GM12864 (cell line): ENCODE measurements around the gene ZNF256.

ENCODE experiments used
- DNase-seq: peaks from one replicate; pipeline ENCODE4 v3.0.0-alpha.2; 2011; ENCODE audit warnings: low read depth
- H3K4me3 ChIP-seq: 2 replicates; pipeline ENCODE4 v1.5.1; 2011; ENCODE audit warnings: mild to moderate bottlenecking, low read depth, low read length, control low read depth
- CTCF ChIP-seq: IDR thresholded peaks from 2 replicates; pipeline ENCODE4 v1.5.1; 2011; ENCODE audit warnings: low read depth, mild to moderate bottlenecking, moderate library complexity, low read length, control low read depth, inconsistent platforms; ENCODE audit errors: missing control alignments

Gene ZNF256

DNA sequence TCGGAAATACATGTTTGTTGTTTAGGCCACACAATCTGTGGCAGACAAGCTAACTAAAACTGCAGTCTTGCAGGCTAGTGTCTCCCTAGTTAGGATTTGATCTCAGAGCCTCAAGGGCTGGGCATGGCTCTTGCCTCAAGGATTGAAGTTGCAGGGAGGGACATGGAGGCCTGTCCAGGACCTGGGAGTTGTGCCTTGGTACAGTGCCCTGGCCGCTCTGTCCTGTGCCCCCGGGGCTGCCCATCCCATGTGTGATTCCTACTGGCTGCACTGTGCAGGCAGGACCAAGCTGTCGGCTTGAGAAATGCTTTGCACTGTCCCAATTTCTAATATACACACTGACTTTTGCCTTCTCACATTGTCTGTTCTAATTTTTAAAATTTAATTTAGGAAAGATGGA lies 7.5 kb upstream of the ZNF256 start:
- H3K4me3 ChIP-seq = no peak overlapping the region
- no peak for TF ChIP-seq CTCF
- no peak for DNase-seq

GRCh38 chr19:57949702-57950101 lies 2.2 kb upstream of the ZNF256 start:
- TF ChIP-seq CTCF = no peak
- no peak for DNase-seq
- H3K4me3 ChIP-seq = no peak overlapping the region

DNA sequence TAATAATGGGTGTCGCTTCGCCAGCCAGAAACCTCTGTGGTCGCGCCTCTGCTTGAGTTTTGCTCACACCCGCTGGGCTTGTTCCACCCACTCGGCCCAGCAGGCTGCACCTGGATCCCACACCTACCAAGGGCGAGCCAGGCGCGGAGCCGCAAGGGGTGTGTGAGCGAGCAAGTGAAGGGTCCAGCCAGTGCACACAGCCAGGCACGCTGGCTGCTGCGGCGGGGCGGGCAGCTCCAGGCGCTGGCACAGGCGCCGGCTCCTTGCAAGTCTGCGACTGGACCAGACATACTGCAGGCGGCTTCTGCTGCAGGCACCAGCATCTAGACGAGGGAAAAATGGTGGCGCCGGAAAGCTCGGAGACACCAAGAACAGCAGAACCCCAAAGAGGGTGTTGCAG lies 1.8 kb upstream of the ZNF256 start:
- DNase-seq = no peak
- TF ChIP-seq CTCF = no peak
- no peak overlapping the region for H3K4me3 ChIP-seq

DNA sequence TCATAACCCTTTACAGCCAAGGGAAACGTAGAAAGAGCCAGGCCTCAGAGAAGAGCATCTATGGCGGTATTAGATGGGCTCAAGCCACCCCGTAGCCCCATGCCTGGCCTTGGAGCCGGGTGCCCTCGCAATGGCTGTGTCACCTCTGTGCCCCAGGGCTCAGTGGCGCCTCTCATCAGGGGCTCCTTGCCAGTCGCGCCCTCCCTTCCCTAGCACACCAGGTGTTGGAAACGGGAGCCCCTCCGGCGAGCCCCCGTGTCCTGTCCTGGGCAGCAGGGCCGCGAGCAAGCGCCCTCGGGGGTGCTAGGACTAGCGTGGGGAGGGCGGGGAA lies 453 bp downstream of the ZNF256 start:
- no peak for TF ChIP-seq CTCF
- DNase-seq = no peak
- H3K4me3 ChIP-seq = peak overlapping the region; percentile 69

DNA sequence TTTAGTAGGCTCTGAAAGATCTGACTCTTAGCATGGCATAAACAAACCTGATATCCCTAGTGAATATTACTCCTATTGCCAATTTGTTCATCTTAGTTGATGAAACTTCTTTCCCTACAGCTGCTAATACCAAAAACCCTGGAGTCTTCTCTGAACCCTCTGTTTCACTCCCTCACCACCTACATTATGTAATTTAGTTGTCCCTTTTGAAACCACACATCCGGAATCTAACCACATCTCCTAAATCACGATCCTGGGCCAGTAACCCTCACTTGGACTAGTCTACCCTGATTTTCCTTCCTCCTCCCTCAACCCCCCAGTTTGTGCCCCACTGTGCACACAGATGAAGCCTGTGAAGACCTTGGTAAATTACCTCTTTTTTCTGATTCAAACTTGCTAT lies 1.2 kb downstream of the ZNF256 start:
- peak overlapping the region; percentile 69; the same call in 1 of the 2 replicates for H3K4me3 ChIP-seq
- no peak for TF ChIP-seq CTCF

DNA sequence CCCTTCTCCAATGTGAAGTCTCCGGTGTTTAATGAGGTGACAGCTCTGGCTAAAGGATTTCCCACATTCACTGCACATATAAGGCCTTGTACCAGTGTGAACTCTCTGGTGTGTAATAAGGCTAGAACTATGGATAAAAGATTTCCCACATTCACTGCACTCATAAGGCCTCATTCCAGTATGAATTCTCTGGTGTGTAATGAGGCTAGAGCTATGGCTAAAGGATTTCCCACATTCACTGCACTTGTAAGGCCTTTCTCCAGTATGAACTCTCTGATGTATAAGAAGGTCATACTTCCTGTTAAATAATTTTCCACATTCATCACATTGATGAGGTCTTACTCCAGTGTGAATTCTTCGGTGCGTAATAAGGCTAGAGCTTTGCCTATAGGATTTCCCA lies 5.9 kb downstream of the ZNF256 start:
- TF ChIP-seq CTCF = no peak
- no peak overlapping the region for H3K4me3 ChIP-seq
- no peak for DNase-seq

More for the DNA sequence above, 1.2 kb downstream of the ZNF256 start:
- DNase-seq = no peak

DNA sequence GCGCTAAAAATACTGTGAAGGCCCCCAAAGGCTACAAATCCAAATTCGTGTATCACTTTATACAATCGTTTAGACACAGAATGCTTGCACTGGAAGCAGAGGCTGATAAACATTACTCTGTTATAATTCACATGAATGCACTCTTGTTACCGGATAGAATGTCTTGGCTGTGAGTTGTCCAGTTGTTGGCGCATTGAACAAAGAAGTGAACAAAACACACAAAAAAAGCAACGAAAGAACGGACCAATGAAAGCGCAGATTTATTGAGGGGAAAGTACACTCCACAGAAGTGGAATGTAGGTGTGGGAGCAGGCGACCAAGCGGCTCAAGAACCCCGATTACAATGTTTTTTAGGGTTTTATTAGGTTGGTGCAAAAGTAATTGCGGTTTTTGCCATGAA lies 11.8 kb downstream of the ZNF256 start:
- no peak for TF ChIP-seq CTCF
- no peak overlapping the region for H3K4me3 ChIP-seq
- no peak for DNase-seq
